OCI-LY1 (cell line): Measurements from ENCODE around the gene CD82.

Source experiments
- H2AFZ ChIP-seq: fragments of 200-600 bp; sonication (generic), shearing (Covaris generic); 2 replicates; pipeline ENCODE4 v1.6.0; 2014; ENCODE audit warnings: antibody characterized with exemption, mild to moderate bottlenecking, low read length
- H3F3A ChIP-seq: fragments of 200-600 bp; sonication (generic), shearing (Covaris generic); 2 replicates; pipeline ENCODE4 v1.6.0; 2014; ENCODE audit warnings: mild to moderate bottlenecking, antibody characterized with exemption, low read length, moderate library complexity; ENCODE audit not compliant: insufficient read depth
- H3K27ac ChIP-seq: fragments of 200-600 bp; sonication (generic); 2 replicates; pipeline ENCODE4 v1.5.1; 2014; ENCODE audit warnings: low read length, mixed run types, mild to moderate bottlenecking, low read depth; ENCODE audit not compliant: poor library complexity, severe bottlenecking
- H3K27me3 ChIP-seq: fragments of 200-600 bp; sonication (generic); 2 replicates; pipeline ENCODE4 v1.6.0; 2014; ENCODE audit warnings: antibody characterized with exemption, mild to moderate bottlenecking, low read length, moderate library complexity; ENCODE audit not compliant: insufficient read depth
- H3K36me3 ChIP-seq: fragments of 200-600 bp; sonication (generic); 2 replicates; pipeline ENCODE4 v1.6.1; 2014; ENCODE audit warnings: mild to moderate bottlenecking, antibody characterized with exemption, low read length, moderate library complexity, mixed read lengths; ENCODE audit not compliant: insufficient read depth
- H3K4me1 ChIP-seq: fragments of 200-600 bp; sonication (generic); 2 replicates; pipeline ENCODE4 v1.5.1; 2014; ENCODE audit warnings: mild to moderate bottlenecking, low read length, moderate library complexity; ENCODE audit not compliant: insufficient read depth, severe bottlenecking
- H3K4me2 ChIP-seq: fragments of 200-600 bp; sonication (generic), shearing (Covaris generic); 2 replicates; pipeline ENCODE4 v1.6.1; 2014; ENCODE audit warnings: low read length
- H3K4me3 ChIP-seq: fragments of 200-600 bp; sonication (generic); 2 replicates; pipeline ENCODE4 v1.5.1; 2014; ENCODE audit warnings: low read length, low read depth, mild to moderate bottlenecking, mixed read lengths; ENCODE audit not compliant: poor library complexity, severe bottlenecking
- H3K79me2 ChIP-seq: fragments of 200-600 bp; shearing (Covaris generic); 2 replicates; pipeline ENCODE4 v1.6.1; 2016; ENCODE audit warnings: mixed run types, low read length, mixed read lengths; ENCODE audit not compliant: insufficient read depth
- H3K9ac ChIP-seq: fragments of 200-600 bp; sonication (generic), shearing (Covaris generic); 2 replicates; pipeline ENCODE4 v1.6.1; 2014; ENCODE audit warnings: mild to moderate bottlenecking, low read length, mixed read lengths
- H3K9me2 ChIP-seq: fragments of 200-600 bp; sonication (generic), shearing (Covaris generic); 2 replicates; pipeline ENCODE4 v1.6.1; 2014; ENCODE audit warnings: low read depth, mild to moderate bottlenecking, low read length, mixed read lengths
- H3K9me3 ChIP-seq: fragments of 200-600 bp; shearing (Covaris generic); 2 replicates; pipeline ENCODE4 v1.6.1; 2014; ENCODE audit warnings: low read length, mixed read lengths
- H4K20me1 ChIP-seq: fragments of 200-600 bp; sonication (generic), shearing (Covaris generic); 2 replicates; pipeline ENCODE4 v1.6.0; 2016; ENCODE audit warnings: mild to moderate bottlenecking, low read length; ENCODE audit not compliant: insufficient read depth
- CTCF ChIP-seq: fragments of 200-600 bp; sonication (generic), shearing (Covaris generic); IDR thresholded peaks from 2 replicates; pipeline ENCODE4 v1.5.1; 2017; ENCODE audit warnings: mild to moderate bottlenecking, antibody characterized with exemption, low read length, moderate library complexity, mixed read lengths
- EZH2 ChIP-seq: fragments of 200-600 bp; sonication (generic), shearing (Covaris generic); IDR thresholded peaks from 2 replicates; pipeline ENCODE4 v1.8.0; 2017; ENCODE audit warnings: borderline replicate concordance, mixed run types, mild to moderate bottlenecking, antibody characterized with exemption, low read length, moderate library complexity, mixed read lengths

Gene CD82

GRCh38 chr11:44632466-44633123 lies 67.1 kb downstream of the CD82 start:
- Histone ChIP-seq H3F3A (no peaks in the 10 kb centered on the region), H3K27me3 (peaks cover 13% of the 10 kb centered on the region), H2AFZ (no peak overlapping the region), H3K36me3 (no peaks in the 10 kb centered on the region), H3K4me1 (no peaks in the 10 kb centered on the region), H3K4me3 (no peak overlapping the region), H3K27ac (no peak overlapping the region), H3K4me2 (no peak overlapping the region), H3K9me2 (no peaks in the 10 kb centered on the region), H3K9me3 (no peaks in the 10 kb centered on the region), H3K9ac (no peak overlapping the region), H3K79me2 (no peaks in the 10 kb centered on the region), H4K20me1 (no peaks in the 10 kb centered on the region)
- no peak for TF ChIP-seq EZH2
- peak; percentile 39; the same call in 1 of the 2 replicates for TF ChIP-seq CTCF

GRCh38 chr11:44633641-44634040 lies 68.2 kb downstream of the CD82 start:
- peak; percentile 36; the same call in 1 of the 2 replicates for TF ChIP-seq CTCF
- TF ChIP-seq EZH2 = no peak
- Histone ChIP-seq H3K9me3 (no peaks in the 10 kb centered on the region), H3K27ac (no peak overlapping the region), H3F3A (no peaks in the 10 kb centered on the region), H3K79me2 (no peaks in the 10 kb centered on the region), H4K20me1 (no peaks in the 10 kb centered on the region), H3K4me2 (no peak overlapping the region), H3K4me3 (no peak overlapping the region), H2AFZ (no peak overlapping the region), H3K9me2 (no peaks in the 10 kb centered on the region), H3K27me3 (peaks cover 7% of the 10 kb centered on the region; the same call in 1 of the 2 replicates), H3K36me3 (no peaks in the 10 kb centered on the region), H3K9ac (no peak overlapping the region), H3K4me1 (no peaks in the 10 kb centered on the region)

- H3K4me3 ChIP-seq = no peak overlapping the region
- no peaks in the 10 kb centered on the region for H3K9me2 ChIP-seq
- H3F3A ChIP-seq = no peaks in the 10 kb centered on the region
- peaks cover 7% of the 10 kb centered on the region; the same call in 1 of the 2 replicates for H3K27me3 ChIP-seq
- H3K79me2 ChIP-seq = no peaks in the 10 kb centered on the region
- no peak overlapping the region for H3K9ac ChIP-seq
- H3K36me3 ChIP-seq = no peaks in the 10 kb centered on the region
- no peaks in the 10 kb centered on the region for H3K4me1 ChIP-seq
- H2AFZ ChIP-seq = no peak overlapping the region
- no peak overlapping the region for H3K4me2 ChIP-seq
- no peaks in the 10 kb centered on the region for H3K9me3 ChIP-seq
- no peak overlapping the region for H3K27ac ChIP-seq
- H4K20me1 ChIP-seq = no peaks in the 10 kb centered on the region
- TF ChIP-seq CTCF = no peak
- no peak for TF ChIP-seq EZH2
Measured at GRCh38 chr11:44634401-44635281, 69.2 kb downstream of the CD82 start.
